Activated T-cell treated with anti-CD3 and anti-CD28 coated beads, Interleukin-2, amount 50 U/mL, for 48 hours (primary cell): Measurements from ENCODE around the gene EIF4G1.
"Not testable (repeated sequence)": the region's sequence is repeated elsewhere in the genome, so short reads cannot be mapped to it uniquely, and the experiment has no call there.

Source experiments
- DNase-seq, 2 experiments: peaks; one replicate each; pipeline ENCODE4 v3.0.0-alpha.2; 2020

EIF4G1 gene

GRCh38 chr3:184335661-184336546 is 21.5 kb downstream of the EIF4G1 start:
- peak; percentile 91 to 94 for DNase-seq

- DNase-seq: no peak
These were observed 22.4 kb downstream of the EIF4G1 start for GRCh38 chr3:184336547-184337398.

- no peak for DNase-seq
These were observed 23.0 kb downstream of the EIF4G1 start, which contains the start of gene FAM131A for GRCh38 chr3:184337399-184337714. FAM131A (plus strand) TSS chr3:184337600; CDS start chr3:184337631, 31 bp downstream.

- DNase-seq: no peak
These were observed 23.6 kb downstream of the EIF4G1 start for GRCh38 chr3:184337981-184338380.

- DNase-seq: no peak
These were observed 24.1 kb downstream of the EIF4G1 start for GRCh38 chr3:184338511-184338945.

- DNase-seq: no peak
These were observed 24.6 kb downstream of the EIF4G1 start for GRCh38 chr3:184339001-184339400.

GRCh38 chr3:184339451-184340135 is 25.2 kb downstream of the EIF4G1 start:
- not testable (repeated sequence) for DNase-seq

GRCh38 chr3:184341925-184342324 is 27.5 kb downstream of the EIF4G1 start:
- no peak for DNase-seq

GRCh38 chr3:184343200-184343876 is 28.9 kb downstream of the EIF4G1 start:
- DNase-seq: no peak

- no peak for DNase-seq
These were observed 30.3 kb downstream of the EIF4G1 start for GRCh38 chr3:184344579-184345316.

- DNase-seq: no peak
These were observed 31.1 kb downstream of the EIF4G1 start for GRCh38 chr3:184345317-184346144.

GRCh38 chr3:184346480-184347190 is 32.2 kb downstream of the EIF4G1 start:
- DNase-seq: no peak

GRCh38 chr3:184347321-184348056 is 33.1 kb downstream of the EIF4G1 start:
- no peak for DNase-seq

- no peak for DNase-seq
These were observed 33.6 kb downstream of the EIF4G1 start for GRCh38 chr3:184348057-184348382.

GRCh38 chr3:184349563-184350470 is 35.4 kb downstream of the EIF4G1 start:
- no peak for DNase-seq

GRCh38 chr3:184350618-184351017 is 36.2 kb downstream of the EIF4G1 start:
- DNase-seq: no peak

- DNase-seq: no peak
These were observed 37.2 kb downstream of the EIF4G1 start for GRCh38 chr3:184351511-184352148.
